ENCODE results near the gene IDI2. TPM values are rescaled to one million over a fixed set of nuclear protein-coding genes. Genes with fewer than 3 reads are reported as not detected.

IDI2 gene
- total and polyA plus RNA-seq, 2 experiments from 2014 or later: 0.29 to 0.33 TPM

- no peak overlapping the region for H2AFZ ChIP-seq
- H3K9me2 ChIP-seq (replicated peaks; ENCODE audit: insufficient read depth): no peaks in the 10 kb centered on the region
- H3K36me3 ChIP-seq (replicated peaks; ENCODE audit: insufficient read depth, low read depth): no peaks in the 10 kb centered on the region
- H3K9me3 ChIP-seq (ENCODE audit: low read depth): no peaks in the 10 kb centered on the region
- H3K27ac ChIP-seq: no peak overlapping the region
- no peaks in the 10 kb centered on the region for H3K27me3 ChIP-seq
- H3K79me2 ChIP-seq: no peaks in the 10 kb centered on the region
- H3K4me3 ChIP-seq: no peak overlapping the region
- H3K4me2 ChIP-seq: no peak overlapping the region
- H3K4me1 ChIP-seq (ENCODE audit: insufficient read depth): peaks cover 3% of the 10 kb centered on the region
- no peak for DNase-seq (ENCODE audit: low spot score)
- TF ChIP-seq EZH2 (IDR thresholded peaks at IDR 0.05; ENCODE audit: borderline replicate concordance): no peak
- TF ChIP-seq CTCF (IDR thresholded peaks at IDR 0.05; ENCODE audit: poor library complexity): no peak
- TF ChIP-seq EZH2phosphoT487 (IDR thresholded peaks at IDR 0.05; ENCODE audit: low read depth, severe bottlenecking, unreplicated experiment): no peak
- no peaks in the 10 kb centered on the region for H4K20me1 ChIP-seq (ENCODE audit: insufficient read depth, poor library complexity, severe bottlenecking)
- WGBS (ENCODE audit: low lambda C conversion rate, missing lambda C conversion rate): 95% methylated on average over 1 of the region's 1 CpG
These were observed 7.9 kb upstream of the IDI2 start for GRCh38 chr10:1033601-1034000.

GRCh38 chr10:1029838-1030237 is 4.2 kb upstream of the IDI2 start:
- Histone ChIP-seq H3K4me3 (no peak overlapping the region), H2AFZ (no peak overlapping the region), H3K4me1 (ENCODE audit: insufficient read depth) (no peaks in the 10 kb centered on the region), H3K9me2 (replicated peaks; ENCODE audit: insufficient read depth) (no peaks in the 10 kb centered on the region), H3K36me3 (replicated peaks; ENCODE audit: insufficient read depth, low read depth) (no peaks in the 10 kb centered on the region), H3K27me3 (no peaks in the 10 kb centered on the region), H3K9me3 (ENCODE audit: low read depth) (no peaks in the 10 kb centered on the region), H4K20me1 (ENCODE audit: insufficient read depth, poor library complexity, severe bottlenecking) (no peaks in the 10 kb centered on the region), H3K4me2 (no peak overlapping the region), H3K79me2 (no peaks in the 10 kb centered on the region), H3K27ac (no peak overlapping the region)
- WGBS (ENCODE audit: low lambda C conversion rate, missing lambda C conversion rate): 98% methylated on average over 7 of the region's 7 CpGs
- no peak for TF ChIP-seq EZH2phosphoT487 (IDR thresholded peaks at IDR 0.05; ENCODE audit: low read depth, severe bottlenecking, unreplicated experiment)
- no peak for TF ChIP-seq CTCF (IDR thresholded peaks at IDR 0.05; ENCODE audit: poor library complexity)
- TF ChIP-seq EZH2 (IDR thresholded peaks at IDR 0.05; ENCODE audit: borderline replicate concordance): no peak
- DNase-seq (ENCODE audit: low spot score): no peak

- no peak overlapping the region for H3K4me2 ChIP-seq
- no peaks in the 10 kb centered on the region for H3K9me2 ChIP-seq (replicated peaks; ENCODE audit: insufficient read depth)
- H4K20me1 ChIP-seq (ENCODE audit: insufficient read depth, poor library complexity, severe bottlenecking): no peaks in the 10 kb centered on the region
- no peaks in the 10 kb centered on the region for H3K79me2 ChIP-seq
- TF ChIP-seq EZH2phosphoT487 (IDR thresholded peaks at IDR 0.05; ENCODE audit: low read depth, severe bottlenecking, unreplicated experiment): no peak
- TF ChIP-seq CTCF (IDR thresholded peaks at IDR 0.05; ENCODE audit: poor library complexity): no peak
- no peak for TF ChIP-seq EZH2 (IDR thresholded peaks at IDR 0.05; ENCODE audit: borderline replicate concordance)
- 97% methylated on average over 6 of the region's 6 CpGs for WGBS (ENCODE audit: low lambda C conversion rate, missing lambda C conversion rate)
- H3K9me3 ChIP-seq (ENCODE audit: low read depth): no peaks in the 10 kb centered on the region
- H2AFZ ChIP-seq: no peak overlapping the region
- H3K36me3 ChIP-seq (replicated peaks; ENCODE audit: insufficient read depth, low read depth): no peaks in the 10 kb centered on the region
- no peak for DNase-seq (ENCODE audit: low spot score)
- no peak overlapping the region for H3K4me3 ChIP-seq
- H3K27ac ChIP-seq: no peak overlapping the region
- H3K27me3 ChIP-seq: no peaks in the 10 kb centered on the region
- H3K4me1 ChIP-seq (ENCODE audit: insufficient read depth): no peaks in the 10 kb centered on the region
These were observed 919 bp upstream of the IDI2 start for GRCh38 chr10:1026578-1026977.

GRCh38 chr10:1024103-1024502 is 1.6 kb downstream of the IDI2 start:
- Histone ChIP-seq H2AFZ (no peak overlapping the region), H3K27me3 (no peaks in the 10 kb centered on the region), H3K4me1 (ENCODE audit: insufficient read depth) (no peaks in the 10 kb centered on the region), H3K4me2 (no peak overlapping the region), H3K79me2 (no peaks in the 10 kb centered on the region), H3K9me2 (replicated peaks; ENCODE audit: insufficient read depth) (no peaks in the 10 kb centered on the region), H3K9me3 (ENCODE audit: low read depth) (no peaks in the 10 kb centered on the region), H3K27ac (no peak overlapping the region), H3K4me3 (no peak overlapping the region), H3K36me3 (replicated peaks; ENCODE audit: insufficient read depth, low read depth) (no peaks in the 10 kb centered on the region), H4K20me1 (ENCODE audit: insufficient read depth, poor library complexity, severe bottlenecking) (no peaks in the 10 kb centered on the region)
- WGBS (ENCODE audit: low lambda C conversion rate, missing lambda C conversion rate): 90% methylated on average over 12 of the region's 12 CpGs
- TF ChIP-seq EZH2 (IDR thresholded peaks at IDR 0.05; ENCODE audit: borderline replicate concordance): no peak
- no peak for TF ChIP-seq CTCF (IDR thresholded peaks at IDR 0.05; ENCODE audit: poor library complexity)
- no peak for TF ChIP-seq EZH2phosphoT487 (IDR thresholded peaks at IDR 0.05; ENCODE audit: low read depth, severe bottlenecking, unreplicated experiment)
- no peak for DNase-seq (ENCODE audit: low spot score)
